ENCODE measurements around the gene SLC35B4. TPM values are rescaled to one million over a fixed set of nuclear protein-coding genes. Genes with fewer than 3 reads are reported as not detected.

The SLC35B4 gene
- total RNA-seq, 1 donor, result 14.8 TPM

DNA sequence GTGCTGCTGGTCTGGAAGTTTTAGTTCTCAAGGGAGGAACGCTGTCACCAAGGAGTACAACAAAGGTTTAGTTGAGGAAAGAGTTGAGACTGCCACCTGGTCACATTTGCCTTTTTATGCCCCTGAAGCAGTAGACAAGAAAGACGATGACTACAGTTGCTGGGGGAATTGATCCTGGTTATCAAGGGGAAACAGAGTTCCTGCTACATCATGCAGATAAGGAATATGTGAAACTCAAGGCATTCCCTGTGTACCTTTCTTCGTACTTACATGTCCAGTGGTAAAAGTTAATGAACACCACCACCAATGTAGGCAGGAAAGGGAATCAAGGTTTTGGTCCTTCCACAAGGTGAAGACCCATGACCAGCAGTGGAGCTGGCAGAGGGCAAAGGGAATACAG lies 31.8 kb downstream of the SLC35B4 start:
- TF ChIP-seq, protein P1, sequence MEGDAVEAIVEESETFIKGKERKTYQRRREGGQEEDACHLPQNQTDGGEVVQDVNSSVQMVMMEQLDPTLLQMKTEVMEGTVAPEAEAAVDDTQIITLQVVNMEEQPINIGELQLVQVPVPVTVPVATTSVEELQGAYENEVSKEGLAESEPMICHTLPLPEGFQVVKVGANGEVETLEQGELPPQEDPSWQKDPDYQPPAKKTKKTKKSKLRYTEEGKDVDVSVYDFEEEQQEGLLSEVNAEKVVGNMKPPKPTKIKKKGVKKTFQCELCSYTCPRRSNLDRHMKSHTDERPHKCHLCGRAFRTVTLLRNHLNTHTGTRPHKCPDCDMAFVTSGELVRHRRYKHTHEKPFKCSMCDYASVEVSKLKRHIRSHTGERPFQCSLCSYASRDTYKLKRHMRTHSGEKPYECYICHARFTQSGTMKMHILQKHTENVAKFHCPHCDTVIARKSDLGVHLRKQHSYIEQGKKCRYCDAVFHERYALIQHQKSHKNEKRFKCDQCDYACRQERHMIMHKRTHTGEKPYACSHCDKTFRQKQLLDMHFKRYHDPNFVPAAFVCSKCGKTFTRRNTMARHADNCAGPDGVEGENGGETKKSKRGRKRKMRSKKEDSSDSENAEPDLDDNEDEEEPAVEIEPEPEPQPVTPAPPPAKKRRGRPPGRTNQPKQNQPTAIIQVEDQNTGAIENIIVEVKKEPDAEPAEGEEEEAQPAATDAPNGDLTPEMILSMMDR (IDR thresholded peaks at IDR 0.05; ENCODE audit: extremely low read depth, low read depth, low read length), result no peak
- no peak for DNase-seq (ENCODE audit: insufficient read length, low spot score, missing footprints)
- H3K4me2 ChIP-seq (ENCODE audit: insufficient read depth, low read length), result no peak overlapping the region
- peaks cover 3% of the 10 kb centered on the region for H3K4me1 ChIP-seq (ENCODE audit: insufficient read depth, low read length)
- no peak overlapping the region for H2AFZ ChIP-seq (ENCODE audit: low read length)
- H3K27me3 ChIP-seq (ENCODE audit: insufficient read depth, low read length), result peaks cover 6% of the 10 kb centered on the region
- H3K27ac ChIP-seq (ENCODE audit: low read depth, low read length), result no peak overlapping the region
- H3K4me3 ChIP-seq (ENCODE audit: insufficient read depth, low read length), result no peak overlapping the region
- no peaks in the 10 kb centered on the region for H3K9me3 ChIP-seq (ENCODE audit: low read depth, low read length)
- H3K36me3 ChIP-seq (ENCODE audit: insufficient read depth, low read length), result no peaks in the 10 kb centered on the region
- H4K20me1 ChIP-seq (ENCODE audit: insufficient read depth, low read length), result no peaks in the 10 kb centered on the region
- H3K79me2 ChIP-seq (ENCODE audit: insufficient read depth, low read length), result no peaks in the 10 kb centered on the region

DNA sequence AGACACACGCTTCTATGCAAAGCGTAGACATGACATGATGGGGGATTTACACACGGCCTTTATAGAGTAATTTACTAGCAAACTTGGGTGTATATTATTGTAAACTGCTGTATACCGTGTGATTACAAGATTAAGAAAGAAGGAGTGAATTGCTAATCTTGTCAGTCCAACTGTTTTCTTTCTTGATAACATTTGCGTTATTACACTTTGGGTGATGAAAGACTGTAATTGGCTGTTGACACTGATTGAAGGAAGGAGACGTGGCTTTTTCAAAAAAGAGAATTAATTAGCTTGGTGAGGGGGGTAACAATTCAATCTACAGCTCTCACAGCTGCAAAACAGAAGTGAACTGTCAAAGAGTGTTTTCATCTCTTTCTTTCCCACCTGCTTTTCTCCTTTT lies 32.7 kb downstream of the SLC35B4 start:
- H3K79me2 ChIP-seq (ENCODE audit: insufficient read depth, low read length), result no peaks in the 10 kb centered on the region
- no peak overlapping the region for H3K27ac ChIP-seq (ENCODE audit: low read depth, low read length)
- no peaks in the 10 kb centered on the region for H3K4me1 ChIP-seq (ENCODE audit: insufficient read depth, low read length)
- H2AFZ ChIP-seq (ENCODE audit: low read length), result no peak overlapping the region
- no peaks in the 10 kb centered on the region for H4K20me1 ChIP-seq (ENCODE audit: insufficient read depth, low read length)
- no peaks in the 10 kb centered on the region for H3K9me3 ChIP-seq (ENCODE audit: low read depth, low read length)
- no peak for DNase-seq (ENCODE audit: insufficient read length, low spot score, missing footprints)
- TF ChIP-seq, protein P1 (IDR thresholded peaks at IDR 0.05; ENCODE audit: extremely low read depth, low read depth, low read length), result no peak
- no peaks in the 10 kb centered on the region for H3K36me3 ChIP-seq (ENCODE audit: insufficient read depth, low read length)
- no peak overlapping the region for H3K4me3 ChIP-seq (ENCODE audit: insufficient read depth, low read length)
- H3K4me2 ChIP-seq (ENCODE audit: insufficient read depth, low read length), result no peak overlapping the region
- H3K27me3 ChIP-seq (ENCODE audit: insufficient read depth, low read length), result peaks cover 6% of the 10 kb centered on the region

DNA sequence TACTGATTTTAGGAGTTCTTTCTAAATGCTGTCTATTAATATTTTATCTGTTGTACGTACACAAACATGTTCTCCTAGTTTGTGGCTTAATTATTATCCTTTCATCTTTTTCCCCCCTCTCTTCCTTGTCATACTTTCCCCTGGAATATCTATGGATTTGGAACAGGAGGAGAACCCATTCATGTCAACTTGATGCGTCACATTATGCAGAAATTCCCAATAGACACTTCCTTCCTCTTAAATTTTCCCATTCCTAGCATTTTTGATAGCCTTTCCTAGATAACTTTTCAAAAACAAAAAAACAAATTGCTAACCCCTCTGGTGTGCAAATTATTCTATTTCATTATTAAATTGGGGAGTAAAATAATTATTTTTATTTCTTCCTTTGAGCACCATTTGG lies 36.2 kb downstream of the SLC35B4 start:
- no peaks in the 10 kb centered on the region for H3K4me1 ChIP-seq (ENCODE audit: insufficient read depth, low read length)
- no peak overlapping the region for H3K27ac ChIP-seq (ENCODE audit: low read depth, low read length)
- no peak for DNase-seq (ENCODE audit: insufficient read length, low spot score, missing footprints)
- no peaks in the 10 kb centered on the region for H3K79me2 ChIP-seq (ENCODE audit: insufficient read depth, low read length)
- H3K4me2 ChIP-seq (ENCODE audit: insufficient read depth, low read length), result no peak overlapping the region
- H2AFZ ChIP-seq (ENCODE audit: low read length), result no peak overlapping the region
- H3K9me3 ChIP-seq (ENCODE audit: low read depth, low read length), result no peaks in the 10 kb centered on the region
- TF ChIP-seq, protein P1 (IDR thresholded peaks at IDR 0.05; ENCODE audit: extremely low read depth, low read depth, low read length), result no peak
- no peaks in the 10 kb centered on the region for H3K36me3 ChIP-seq (ENCODE audit: insufficient read depth, low read length)
- no peaks in the 10 kb centered on the region for H4K20me1 ChIP-seq (ENCODE audit: insufficient read depth, low read length)
- no peak overlapping the region for H3K4me3 ChIP-seq (ENCODE audit: insufficient read depth, low read length)
- peaks cover 5% of the 10 kb centered on the region for H3K27me3 ChIP-seq (ENCODE audit: insufficient read depth, low read length)

DNA sequence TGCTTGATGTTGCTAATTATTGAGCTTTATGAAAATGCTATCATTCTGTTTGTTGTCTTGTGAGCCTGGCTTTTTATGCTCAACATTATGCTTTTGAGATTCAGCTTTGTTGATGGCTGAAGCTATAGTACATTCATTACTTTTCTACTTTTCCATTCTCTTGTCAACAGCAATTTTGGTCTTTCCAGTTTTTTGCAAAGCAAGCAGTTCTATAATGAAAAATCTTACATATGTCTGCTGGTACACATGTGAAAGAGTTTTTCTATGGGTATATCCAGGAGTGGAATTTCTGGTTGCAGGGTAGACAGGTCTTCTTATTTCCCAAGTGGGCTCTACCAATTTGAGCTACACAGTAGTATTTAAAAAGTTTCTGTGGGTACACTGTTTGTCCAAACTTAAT lies 36.8 kb downstream of the SLC35B4 start:
- Histone ChIP-seq H3K79me2 (ENCODE audit: insufficient read depth, low read length) (no peaks in the 10 kb centered on the region), H4K20me1 (ENCODE audit: insufficient read depth, low read length) (no peaks in the 10 kb centered on the region), H3K36me3 (ENCODE audit: insufficient read depth, low read length) (no peaks in the 10 kb centered on the region), H3K4me2 (ENCODE audit: insufficient read depth, low read length) (no peak overlapping the region), H3K27ac (ENCODE audit: low read depth, low read length) (no peak overlapping the region), H3K4me1 (ENCODE audit: insufficient read depth, low read length) (no peaks in the 10 kb centered on the region), H3K9me3 (ENCODE audit: low read depth, low read length) (no peaks in the 10 kb centered on the region), H2AFZ (ENCODE audit: low read length) (no peak overlapping the region), H3K4me3 (ENCODE audit: insufficient read depth, low read length) (no peak overlapping the region), H3K27me3 (ENCODE audit: insufficient read depth, low read length) (peaks cover 5% of the 10 kb centered on the region)
- TF ChIP-seq, protein P1 (IDR thresholded peaks at IDR 0.05; ENCODE audit: extremely low read depth, low read depth, low read length), result no peak
- no peak for DNase-seq (ENCODE audit: insufficient read length, low spot score, missing footprints)
